A549 (cell line): ENCODE data around the gene PITPNC1.

Experiments
- MYC ChIP-seq: IDR thresholded peaks from 2 replicates; pipeline ENCODE4 v1.6.1; 2012; ENCODE audit warnings: mild to moderate bottlenecking, inconsistent platforms, low read length, improper control_type of control experiment, borderline replicate concordance
- POLR2A ChIP-seq: IDR thresholded peaks from 2 replicates; pipeline ENCODE4 v1.6.1; 2012; ENCODE audit warnings: mild to moderate bottlenecking, low read length
- TF ChIP-seq, protein P1 (sequence below): fragments of >200 bp; sonication (Bioruptor Twin); formaldehyde crosslinking; IDR thresholded peaks from 3 replicates; pipeline ENCODE4 v1.5.1; 2016

- TF ChIP-seq, protein P1, sequence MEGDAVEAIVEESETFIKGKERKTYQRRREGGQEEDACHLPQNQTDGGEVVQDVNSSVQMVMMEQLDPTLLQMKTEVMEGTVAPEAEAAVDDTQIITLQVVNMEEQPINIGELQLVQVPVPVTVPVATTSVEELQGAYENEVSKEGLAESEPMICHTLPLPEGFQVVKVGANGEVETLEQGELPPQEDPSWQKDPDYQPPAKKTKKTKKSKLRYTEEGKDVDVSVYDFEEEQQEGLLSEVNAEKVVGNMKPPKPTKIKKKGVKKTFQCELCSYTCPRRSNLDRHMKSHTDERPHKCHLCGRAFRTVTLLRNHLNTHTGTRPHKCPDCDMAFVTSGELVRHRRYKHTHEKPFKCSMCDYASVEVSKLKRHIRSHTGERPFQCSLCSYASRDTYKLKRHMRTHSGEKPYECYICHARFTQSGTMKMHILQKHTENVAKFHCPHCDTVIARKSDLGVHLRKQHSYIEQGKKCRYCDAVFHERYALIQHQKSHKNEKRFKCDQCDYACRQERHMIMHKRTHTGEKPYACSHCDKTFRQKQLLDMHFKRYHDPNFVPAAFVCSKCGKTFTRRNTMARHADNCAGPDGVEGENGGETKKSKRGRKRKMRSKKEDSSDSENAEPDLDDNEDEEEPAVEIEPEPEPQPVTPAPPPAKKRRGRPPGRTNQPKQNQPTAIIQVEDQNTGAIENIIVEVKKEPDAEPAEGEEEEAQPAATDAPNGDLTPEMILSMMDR: no peak
- TF ChIP-seq POLR2A (no peak), MYC (no peak)
These were observed 192.0 kb downstream of the PITPNC1 start for GRCh38 chr17:67569015-67569451.
